SK-N-MC (cell line): Measurements from ENCODE around the gene PLD3.

Source experiments
- EZH2 ChIP-seq: fragments of 200-600 bp; sonication (generic); IDR thresholded peaks from one replicate; pipeline ENCODE4 v1.6.1; 2017; ENCODE audit warnings: antibody characterized with exemption
- POLR2AphosphoS5 ChIP-seq: IDR thresholded peaks from 2 replicates; pipeline ENCODE4 v1.6.1; 2012; ENCODE audit warnings: mild to moderate bottlenecking, low read depth, low read length, borderline replicate concordance

DNA sequence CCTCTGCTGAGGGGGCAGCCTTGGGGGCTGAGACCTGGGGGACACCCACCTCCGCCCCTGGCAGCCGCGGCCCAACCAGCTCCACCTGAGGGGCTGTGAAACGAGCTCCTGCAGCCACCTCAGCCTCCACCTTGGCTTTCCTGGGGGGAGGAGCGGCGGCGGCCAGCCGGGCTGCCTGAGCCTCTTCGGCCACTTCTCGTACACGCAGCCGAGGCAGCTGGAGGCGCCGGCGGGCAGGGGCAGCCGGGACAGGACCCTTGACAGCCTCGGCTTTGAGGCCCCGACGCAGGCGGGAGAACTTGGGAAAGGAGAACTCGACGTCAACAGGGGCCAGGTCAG lies 49.0 kb downstream of the PLD3 start:
- no peak for TF ChIP-seq EZH2
- TF ChIP-seq POLR2AphosphoS5, result no peak
